Epithelial cell of esophagus (primary cell): ENCODE measurements around the gene C1orf122.

Source experiments
- DNase-seq: peaks from one replicate; pipeline ENCODE4 v3.0.0; 2010; ENCODE audit warnings: low read depth
- H3K4me3 ChIP-seq: 2 replicates; pipeline ENCODE4 v1.5.1; 2011; ENCODE audit warnings: mild to moderate bottlenecking, low read length, control low read depth
- CTCF ChIP-seq: IDR thresholded peaks from 2 replicates; pipeline ENCODE4 v1.5.1; 2011; ENCODE audit warnings: low read depth, mild to moderate bottlenecking, low read length, control low read depth, inconsistent platforms; ENCODE audit not compliant: insufficient read depth; ENCODE audit errors: missing control alignments

The C1orf122 gene

GRCh38 chr1:37807555-37808368 is at the start of gene C1orf122, which contains the start of gene YRDC:
Gene C1orf122 (plus strand): TSS chr1:37807790. CDS start chr1:37808405, 615 bp downstream.
Gene YRDC (minus strand): TSS chr1:37808208. CDS start chr1:37808180, 28 bp downstream.
- peak; percentile 95 for DNase-seq
- peak within 1 kb of the TSS; percentile 89 for H3K4me3 ChIP-seq
- TF ChIP-seq CTCF: no peak

GRCh38 chr1:37759451-37759850 is 48.1 kb upstream of the C1orf122 start:
- no peak for TF ChIP-seq CTCF
- no peak for DNase-seq
- H3K4me3 ChIP-seq: no peak overlapping the region

GRCh38 chr1:37761416-37762095 is 46.0 kb upstream of the C1orf122 start:
- H3K4me3 ChIP-seq: no peak overlapping the region
- no peak for DNase-seq
- no peak for TF ChIP-seq CTCF

DNA sequence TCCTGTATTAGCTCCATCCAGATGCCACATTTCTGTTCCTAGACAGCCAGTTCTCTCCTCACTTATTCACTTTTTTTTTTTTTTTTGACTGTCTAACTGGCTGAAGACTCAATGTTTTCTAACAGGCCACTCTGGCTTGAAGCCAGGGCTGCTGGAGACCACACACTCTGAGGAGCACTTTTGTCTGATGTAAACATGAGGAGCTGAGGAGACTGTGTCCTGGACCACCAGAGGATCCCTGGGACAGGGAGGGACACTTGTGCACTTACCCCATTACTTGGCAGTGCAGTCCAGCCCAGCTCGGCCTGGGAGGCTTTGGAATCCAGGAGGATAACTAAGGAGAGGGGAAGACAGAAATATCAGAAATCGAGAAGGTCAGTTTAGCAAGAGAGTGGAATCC is 45.1 kb upstream of the C1orf122 start:
- no peak for DNase-seq
- no peak overlapping the region for H3K4me3 ChIP-seq
- TF ChIP-seq CTCF: no peak

DNA sequence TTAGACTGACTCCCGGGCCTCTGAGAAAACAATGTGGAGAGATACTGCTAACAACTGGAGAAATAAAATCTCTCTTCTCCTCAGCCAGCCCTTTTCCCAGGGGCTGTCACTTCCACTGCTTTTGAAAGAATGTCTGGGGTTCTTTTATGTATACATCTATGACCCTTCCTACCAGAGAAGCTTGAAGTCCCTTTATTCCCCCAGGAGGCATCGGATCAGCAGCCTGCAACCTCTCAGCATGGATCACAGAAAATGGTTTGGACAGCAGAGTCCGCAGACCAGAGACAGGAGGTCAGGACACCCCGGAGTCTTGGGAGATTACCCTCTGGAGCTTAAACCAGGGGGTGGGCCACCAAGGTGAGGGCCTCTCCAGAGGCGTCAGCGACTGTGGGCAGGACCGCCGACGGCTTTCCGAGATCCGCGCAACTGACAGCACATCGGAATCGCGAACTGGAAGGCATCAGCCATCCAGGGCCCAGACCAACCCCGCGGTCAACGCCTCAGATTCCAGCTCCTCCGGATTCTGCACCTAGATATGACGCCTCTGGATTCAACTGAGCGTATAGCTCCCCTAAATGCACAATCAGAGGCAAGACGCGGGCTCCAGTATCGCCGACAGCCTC is 43.7 kb upstream of the C1orf122 start:
- no peak for TF ChIP-seq CTCF

GRCh38 chr1:37764414-37764825 is 43.2 kb upstream of the C1orf122 start:
- DNase-seq: peak; percentile 62
- no peak overlapping the region for H3K4me3 ChIP-seq
- TF ChIP-seq CTCF: no peak

More for the DNA sequence above, 43.7 kb upstream of the C1orf122 start:
- no peak overlapping the region for H3K4me3 ChIP-seq
- DNase-seq: no peak
